ENCODE results near the gene WNT11.

The WNT11 gene

DNA sequence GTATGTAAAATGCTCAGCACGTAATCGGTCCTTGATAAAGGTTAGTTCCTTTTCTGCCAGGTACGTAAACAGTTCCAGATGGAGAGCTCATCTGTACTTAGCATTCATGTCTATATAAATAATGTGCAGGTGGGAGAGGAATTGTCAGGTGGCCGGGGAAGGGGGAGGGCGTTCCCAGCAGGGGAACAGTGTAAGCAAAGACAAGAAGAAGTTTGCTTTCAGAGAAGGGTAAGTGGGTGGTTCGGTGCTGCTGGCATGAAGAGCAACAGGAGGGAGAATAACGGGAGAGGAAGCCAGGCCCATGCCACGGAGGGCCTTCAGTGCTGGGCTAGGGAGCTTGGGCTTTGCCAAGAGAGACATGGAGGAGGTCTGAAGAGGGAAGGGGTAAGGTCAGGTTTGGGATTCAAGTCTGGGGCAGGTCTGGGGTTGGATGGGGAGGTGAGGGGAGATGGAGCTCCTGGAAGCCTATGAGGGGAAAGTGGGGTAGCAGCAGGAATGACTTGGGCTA lies 11.4 kb upstream of the WNT11 start:
- Histone ChIP-seq H3K27ac (ENCODE audit: low read depth, low read length) (no peak overlapping the region), H3K9me3 (ENCODE audit: control insufficient read depth, insufficient read depth, low read length) (no peaks in the 10 kb centered on the region), H3K4me1 (ENCODE audit: control insufficient read depth, insufficient read depth, low read length) (0 out of 2 replicates have a peak, but pooled peaks cover 3% of the 10 kb centered on the region), H3K27me3 (ENCODE audit: control insufficient read depth, insufficient read depth, low read length) (peaks cover 10% of the 10 kb centered on the region), H3K4me3 (ENCODE audit: low read depth, low read length) (no peak overlapping the region), H3K36me3 (ENCODE audit: control insufficient read depth, insufficient read depth, low read length) (no peaks in the 10 kb centered on the region), H3K9ac (ENCODE audit: low read depth, low read length) (no peak overlapping the region)

DNA sequence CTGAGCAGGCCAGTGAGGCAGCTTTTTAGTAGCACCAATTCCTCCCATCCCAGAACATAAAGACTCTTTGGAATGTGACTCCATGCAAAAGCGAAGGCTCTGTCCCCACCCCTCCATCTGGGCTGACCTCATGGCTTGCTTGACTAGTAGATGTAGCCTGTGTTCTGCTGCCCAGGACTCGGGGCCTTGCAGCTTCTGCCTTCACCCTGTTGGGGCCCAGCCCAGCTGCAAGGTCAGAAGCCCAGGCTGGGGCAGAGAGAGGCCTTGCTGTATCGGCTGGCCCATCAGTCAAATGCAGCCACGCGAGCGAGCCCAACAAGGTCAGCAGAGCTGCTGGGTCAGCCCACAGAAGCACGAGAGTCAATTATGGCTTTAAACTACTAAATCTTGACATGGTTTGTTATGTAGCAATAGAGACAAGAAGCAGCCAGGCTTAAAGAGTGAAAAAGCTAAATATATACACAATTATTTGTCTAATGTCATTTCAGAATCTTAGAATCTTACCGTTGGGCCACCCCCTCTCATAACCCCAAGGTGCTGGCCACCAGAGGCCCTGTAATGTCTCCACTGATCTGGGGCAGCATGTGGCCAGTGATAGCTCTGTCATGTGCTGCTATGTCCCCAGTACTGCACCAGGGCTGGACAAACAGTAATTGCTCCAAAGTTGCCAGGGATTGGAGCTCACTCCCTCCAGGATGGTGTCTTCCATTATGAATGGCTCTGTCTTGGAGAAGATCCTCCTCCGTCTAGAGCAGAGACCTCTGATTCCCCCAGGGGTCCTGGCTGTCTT lies 10.4 kb upstream of the WNT11 start:
- Histone ChIP-seq H3K4me1 (ENCODE audit: control insufficient read depth, insufficient read depth, low read length) (peaks cover 10% of the 10 kb centered on the region; the same call in 1 of the 2 replicates), H3K27ac (ENCODE audit: low read depth, low read length) (no peak overlapping the region), H3K4me3 (ENCODE audit: low read depth, low read length) (no peak overlapping the region), H3K27me3 (ENCODE audit: control insufficient read depth, insufficient read depth, low read length) (peaks cover 20% of the 10 kb centered on the region), H3K9me3 (ENCODE audit: control insufficient read depth, insufficient read depth, low read length) (no peaks in the 10 kb centered on the region), H3K9ac (ENCODE audit: low read depth, low read length) (no peak overlapping the region), H3K36me3 (ENCODE audit: control insufficient read depth, insufficient read depth, low read length) (no peaks in the 10 kb centered on the region)

DNA sequence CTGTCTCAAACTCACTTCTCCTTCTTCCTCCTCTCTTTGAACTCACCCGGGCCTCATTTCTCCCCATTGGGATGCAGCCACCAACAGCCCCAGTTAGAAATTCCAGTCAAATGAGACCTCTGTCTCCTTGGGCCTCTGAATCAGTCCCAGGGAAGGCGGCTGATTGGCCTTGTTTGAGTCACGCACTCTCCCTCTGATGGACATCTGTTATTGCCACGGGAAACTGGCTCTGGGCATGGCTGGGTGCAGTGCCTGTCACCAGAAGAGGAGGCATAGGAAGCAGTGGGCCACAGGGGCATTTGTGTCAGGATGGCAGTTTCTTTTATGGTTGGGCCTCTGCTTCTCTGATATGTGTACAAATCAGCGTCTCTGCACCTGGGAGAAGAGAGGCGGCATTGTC lies 9.6 kb upstream of the WNT11 start:
- Histone ChIP-seq H3K9me3 (ENCODE audit: control insufficient read depth, insufficient read depth, low read length) (no peaks in the 10 kb centered on the region), H3K27me3 (ENCODE audit: control insufficient read depth, insufficient read depth, low read length) (peaks cover 28% of the 10 kb centered on the region), H3K9ac (ENCODE audit: low read depth, low read length) (no peak overlapping the region), H3K27ac (ENCODE audit: low read depth, low read length) (no peak overlapping the region), H3K4me3 (ENCODE audit: low read depth, low read length) (no peak overlapping the region), H3K4me1 (ENCODE audit: control insufficient read depth, insufficient read depth, low read length) (peaks cover 16% of the 10 kb centered on the region; the same call in 1 of the 2 replicates), H3K36me3 (ENCODE audit: control insufficient read depth, insufficient read depth, low read length) (no peaks in the 10 kb centered on the region)

DNA sequence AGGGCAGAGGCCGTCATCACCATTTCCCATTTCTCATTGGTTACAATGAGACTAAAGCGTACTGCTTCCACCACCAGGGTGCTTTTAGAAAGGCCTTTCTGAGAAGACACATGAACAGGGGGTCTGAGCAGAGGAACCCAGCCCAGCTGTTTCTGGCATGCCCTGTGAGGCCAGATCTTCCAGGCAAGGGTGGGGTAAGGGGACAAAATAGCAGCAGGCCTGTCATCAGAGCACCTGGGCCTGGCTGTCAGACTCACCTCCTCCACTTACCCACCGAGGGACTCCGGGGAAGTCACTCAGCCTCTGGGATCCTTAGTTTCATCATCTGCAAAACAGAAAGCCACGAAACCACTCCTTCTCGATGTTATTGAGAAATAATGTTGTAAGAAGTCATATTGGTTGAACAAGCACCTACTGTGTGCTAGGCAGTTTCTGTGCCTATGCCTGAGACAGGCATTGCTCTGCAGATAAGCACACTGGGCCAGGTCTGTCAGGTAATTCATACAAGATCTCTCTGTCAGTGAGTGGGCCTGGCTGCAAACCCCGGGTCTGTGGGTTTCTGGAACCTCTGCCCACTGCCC lies 8.8 kb upstream of the WNT11 start:
- no peaks in the 10 kb centered on the region for H3K36me3 ChIP-seq (ENCODE audit: control insufficient read depth, insufficient read depth, low read length)
- H3K4me1 ChIP-seq (ENCODE audit: control insufficient read depth, insufficient read depth, low read length): peaks cover 18% of the 10 kb centered on the region; the same call in 1 of the 2 replicates
- no peak overlapping the region for H3K27ac ChIP-seq (ENCODE audit: low read depth, low read length)
- H3K9ac ChIP-seq (ENCODE audit: low read depth, low read length): no peak overlapping the region
- H3K27me3 ChIP-seq (ENCODE audit: control insufficient read depth, insufficient read depth, low read length): peaks cover 37% of the 10 kb centered on the region
- H3K4me3 ChIP-seq (ENCODE audit: low read depth, low read length): no peak overlapping the region
- no peaks in the 10 kb centered on the region for H3K9me3 ChIP-seq (ENCODE audit: control insufficient read depth, insufficient read depth, low read length)

DNA sequence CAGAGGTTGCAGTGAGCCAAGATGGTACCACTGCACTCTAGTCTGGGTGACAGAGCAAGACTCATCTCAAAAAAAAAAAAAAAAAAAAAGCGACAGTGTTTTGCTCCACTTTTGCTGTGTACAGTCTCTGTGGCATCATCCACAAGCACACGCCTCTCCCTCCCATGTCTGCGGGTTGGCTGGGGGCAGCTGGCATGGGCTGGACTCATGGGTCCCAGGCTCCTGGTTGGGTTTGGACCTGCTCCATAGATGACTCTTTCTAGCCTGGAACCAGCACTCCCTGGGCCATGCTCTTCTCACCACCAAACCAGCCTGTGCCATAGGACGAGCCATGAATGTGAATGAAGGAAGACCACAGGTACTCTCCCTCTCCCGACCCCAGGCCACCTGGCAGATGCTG lies 7.9 kb upstream of the WNT11 start:
- no peak overlapping the region for H3K9ac ChIP-seq (ENCODE audit: low read depth, low read length)
- H3K36me3 ChIP-seq (ENCODE audit: control insufficient read depth, insufficient read depth, low read length): no peaks in the 10 kb centered on the region

DNA sequence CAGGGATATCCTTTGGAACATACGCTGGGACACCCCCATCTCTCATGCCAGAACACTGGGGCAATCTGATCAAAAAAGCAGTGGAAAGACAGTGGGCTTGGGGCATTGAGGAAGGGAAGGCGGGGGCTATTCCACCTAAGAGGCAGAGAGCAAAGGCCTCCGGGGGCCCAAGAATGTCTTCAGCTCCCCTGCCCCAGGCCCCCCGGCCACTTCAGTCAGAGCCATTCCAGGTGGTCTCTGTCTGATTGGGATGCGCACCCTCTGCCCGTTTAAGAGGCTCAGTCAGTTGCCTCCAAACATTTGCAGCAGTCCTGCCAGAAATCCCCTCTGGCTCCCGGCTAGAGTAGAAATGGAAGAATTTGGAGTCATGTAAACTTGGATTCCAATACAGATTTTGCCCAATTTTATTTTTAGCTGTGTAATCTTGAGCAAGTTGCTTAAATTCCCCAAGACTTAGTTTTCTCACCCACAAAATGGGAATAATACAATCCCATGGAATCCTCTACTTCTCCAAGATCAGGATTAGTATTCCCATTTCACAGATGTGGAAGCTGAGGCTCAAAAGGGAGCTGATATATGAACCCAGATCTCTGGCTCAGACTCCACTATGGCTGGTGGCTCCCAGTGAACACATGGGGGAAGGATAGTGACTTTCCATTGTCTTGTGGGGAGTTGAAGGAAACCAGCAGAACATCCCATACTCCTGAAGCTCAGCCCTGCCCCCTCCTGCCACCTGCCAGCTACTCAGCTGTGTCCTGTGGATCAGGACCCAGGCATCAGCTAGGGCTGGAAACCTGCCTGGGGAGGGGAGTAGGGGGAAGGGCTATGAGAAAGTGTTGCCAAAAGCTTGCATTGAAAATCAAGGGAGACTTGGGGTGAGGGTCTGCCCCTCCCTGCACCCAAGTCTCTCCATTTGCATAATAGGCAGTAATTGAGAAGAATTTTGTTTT lies 6.1 kb upstream of the WNT11 start:
- H3K9me3 ChIP-seq (ENCODE audit: control insufficient read depth, insufficient read depth, low read length): no peaks in the 10 kb centered on the region
- no peak overlapping the region for H3K9ac ChIP-seq (ENCODE audit: low read depth, low read length)
- H3K36me3 ChIP-seq (ENCODE audit: control insufficient read depth, insufficient read depth, low read length): no peaks in the 10 kb centered on the region
- no peak overlapping the region for H3K27ac ChIP-seq (ENCODE audit: low read depth, low read length)
- H3K4me1 ChIP-seq (ENCODE audit: control insufficient read depth, insufficient read depth, low read length): peaks cover 26% of the 10 kb centered on the region
- H3K27me3 ChIP-seq (ENCODE audit: control insufficient read depth, insufficient read depth, low read length): peaks cover 64% of the 10 kb centered on the region
- H3K4me3 ChIP-seq (ENCODE audit: low read depth, low read length): no peak overlapping the region

More for the DNA sequence above, 7.9 kb upstream of the WNT11 start:
- H3K4me3 ChIP-seq (ENCODE audit: low read depth, low read length): no peak overlapping the region
- no peak overlapping the region for H3K27ac ChIP-seq (ENCODE audit: low read depth, low read length)
- peaks cover 18% of the 10 kb centered on the region; the same call in 1 of the 2 replicates for H3K4me1 ChIP-seq (ENCODE audit: control insufficient read depth, insufficient read depth, low read length)
- H3K27me3 ChIP-seq (ENCODE audit: control insufficient read depth, insufficient read depth, low read length): peaks cover 45% of the 10 kb centered on the region
- H3K9me3 ChIP-seq (ENCODE audit: control insufficient read depth, insufficient read depth, low read length): no peaks in the 10 kb centered on the region

DNA sequence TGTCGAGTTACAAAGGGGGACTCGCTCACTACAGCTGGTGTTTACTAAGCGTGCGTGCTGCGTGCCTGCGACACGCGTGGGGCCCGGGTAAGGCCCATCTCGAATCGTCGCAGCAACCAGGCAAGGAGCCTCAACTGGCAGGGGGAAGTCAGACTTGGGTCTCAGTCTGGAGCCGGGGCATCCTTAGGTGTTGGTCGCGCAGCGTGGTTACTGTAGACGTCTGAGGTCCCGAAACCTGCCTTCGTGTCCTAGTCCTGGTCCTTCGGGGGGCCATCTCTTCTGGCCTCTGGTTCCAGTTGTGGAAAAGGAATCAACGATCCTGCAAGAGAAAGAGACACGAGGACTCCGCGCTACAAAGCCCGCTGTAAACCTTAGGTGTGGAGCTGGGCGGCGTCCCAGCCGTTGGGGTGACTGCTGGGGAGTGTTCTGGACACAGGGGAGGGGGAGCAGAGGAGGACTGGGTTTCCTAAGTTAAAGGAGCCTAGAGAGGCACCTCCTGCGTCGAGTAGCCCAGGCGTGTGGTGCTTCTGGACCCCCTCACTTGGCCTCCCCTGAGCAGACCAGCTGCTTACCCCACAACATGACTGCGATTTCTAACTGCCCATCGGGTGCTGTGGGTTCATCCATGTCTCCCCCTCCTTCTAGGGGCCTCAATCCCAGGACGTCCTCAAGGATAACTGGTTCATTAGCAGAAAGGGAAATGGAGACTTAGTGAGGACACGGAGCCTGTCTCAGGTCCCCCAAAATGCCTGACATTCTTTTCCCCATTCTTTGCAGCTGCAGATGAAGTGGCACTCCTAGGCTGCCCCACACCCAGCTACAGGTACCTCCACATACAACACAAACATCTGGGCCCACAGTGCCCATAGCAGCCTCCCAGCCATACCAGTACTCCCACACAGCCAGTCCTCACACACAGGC lies 4.9 kb upstream of the WNT11 start:
- H3K9ac ChIP-seq (ENCODE audit: low read depth, low read length): no peak overlapping the region
- H3K27me3 ChIP-seq (ENCODE audit: control insufficient read depth, insufficient read depth, low read length): peaks cover 75% of the 10 kb centered on the region
- H3K36me3 ChIP-seq (ENCODE audit: control insufficient read depth, insufficient read depth, low read length): no peaks in the 10 kb centered on the region
- H3K27ac ChIP-seq (ENCODE audit: low read depth, low read length): no peak overlapping the region
- H3K4me1 ChIP-seq (ENCODE audit: control insufficient read depth, insufficient read depth, low read length): peaks cover 26% of the 10 kb centered on the region
- peak overlapping the region; percentile 62 for H3K4me3 ChIP-seq (ENCODE audit: low read depth, low read length)
- no peaks in the 10 kb centered on the region for H3K9me3 ChIP-seq (ENCODE audit: control insufficient read depth, insufficient read depth, low read length)

DNA sequence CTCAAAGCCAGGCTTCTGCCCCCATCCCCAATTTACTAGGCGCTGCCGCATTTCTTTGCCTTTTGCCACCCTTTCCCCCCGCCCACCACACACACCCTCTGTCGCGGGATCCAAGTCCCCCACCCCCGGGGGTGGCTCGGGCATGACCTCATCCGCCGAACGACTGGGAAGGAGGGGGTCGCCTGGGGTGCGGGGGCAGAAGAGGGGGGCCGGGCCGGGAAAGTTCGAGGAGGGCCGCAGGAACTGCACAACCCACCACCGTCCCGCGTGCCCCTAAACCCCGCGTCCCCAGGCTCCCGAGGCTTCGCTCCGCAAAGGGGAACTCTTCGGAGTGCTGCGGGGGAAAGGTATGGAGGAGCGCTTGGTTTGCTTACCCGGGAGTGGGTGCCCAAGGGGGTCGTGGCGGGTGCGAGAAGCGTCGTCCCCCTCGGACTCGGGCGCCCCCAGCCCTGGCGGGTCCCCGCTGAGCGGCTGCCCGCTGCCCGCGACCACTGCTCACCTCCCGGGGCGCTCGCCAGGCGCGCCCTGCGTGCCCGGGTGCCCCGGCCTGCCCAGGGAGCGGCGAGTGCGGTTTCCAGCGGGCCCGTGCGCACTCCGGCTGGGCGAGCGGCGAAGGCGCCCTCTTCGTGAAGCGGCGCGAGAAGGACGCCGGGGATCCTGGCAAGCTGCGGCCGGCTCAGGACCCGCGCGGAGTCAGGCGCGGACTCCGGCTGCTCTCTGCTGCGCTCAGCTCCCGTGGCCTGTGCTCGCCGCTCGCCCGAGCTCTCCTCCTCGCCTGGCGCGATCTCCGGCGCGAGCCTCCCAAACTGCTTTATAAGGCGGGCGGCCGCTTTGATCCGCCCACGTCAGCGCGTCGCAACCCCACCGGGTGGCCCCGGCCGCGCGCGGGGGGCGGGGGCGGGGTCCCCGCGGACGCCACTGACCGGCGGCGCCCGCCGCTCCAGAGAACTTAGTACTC lies 4.0 kb upstream of the WNT11 start:
- H3K9ac ChIP-seq (ENCODE audit: low read depth, low read length): no peak overlapping the region
- H3K27me3 ChIP-seq (ENCODE audit: control insufficient read depth, insufficient read depth, low read length): peaks cover 85% of the 10 kb centered on the region
- peak overlapping the region; percentile 62 for H3K4me3 ChIP-seq (ENCODE audit: low read depth, low read length)
- H3K36me3 ChIP-seq (ENCODE audit: control insufficient read depth, insufficient read depth, low read length): no peaks in the 10 kb centered on the region
- no peak overlapping the region for H3K27ac ChIP-seq (ENCODE audit: low read depth, low read length)
- peaks cover 34% of the 10 kb centered on the region for H3K4me1 ChIP-seq (ENCODE audit: control insufficient read depth, insufficient read depth, low read length)
- no peaks in the 10 kb centered on the region for H3K9me3 ChIP-seq (ENCODE audit: control insufficient read depth, insufficient read depth, low read length)

DNA sequence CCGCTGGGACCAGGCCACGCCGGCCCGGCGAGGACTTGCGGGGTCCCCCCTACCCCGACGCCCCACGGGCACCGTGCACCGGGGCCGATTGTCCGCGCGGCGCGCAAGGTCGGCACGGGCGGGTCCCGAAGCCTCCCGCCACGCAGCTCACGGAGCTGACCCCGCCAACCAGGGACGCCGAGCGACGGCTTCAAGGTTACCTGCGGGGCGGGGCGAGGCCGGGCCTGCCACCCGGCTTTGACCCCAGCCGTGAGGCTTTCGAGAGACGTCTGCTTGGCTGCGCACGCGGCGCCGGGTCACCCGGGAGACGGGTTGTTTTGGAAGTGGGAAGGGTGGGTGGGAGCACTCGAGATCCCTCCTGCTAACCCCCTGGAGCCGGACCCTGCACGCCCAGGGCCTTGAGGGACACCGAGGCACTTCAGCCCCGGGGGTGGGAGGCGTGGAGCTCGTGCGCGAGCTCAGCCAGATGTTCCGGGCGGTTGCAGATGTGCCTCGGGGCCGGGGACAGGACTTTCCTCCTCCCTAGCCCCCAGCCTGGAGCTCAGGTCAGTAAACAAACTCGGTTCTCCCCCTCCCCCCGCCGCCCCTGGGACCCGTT lies 3.2 kb upstream of the WNT11 start:
- Histone ChIP-seq H3K9me3 (ENCODE audit: control insufficient read depth, insufficient read depth, low read length) (no peaks in the 10 kb centered on the region), H3K27me3 (ENCODE audit: control insufficient read depth, insufficient read depth, low read length) (peaks cover 92% of the 10 kb centered on the region), H3K4me3 (ENCODE audit: low read depth, low read length) (peak overlapping the region; percentile 62), H3K36me3 (ENCODE audit: control insufficient read depth, insufficient read depth, low read length) (no peaks in the 10 kb centered on the region), H3K9ac (ENCODE audit: low read depth, low read length) (no peak overlapping the region), H3K27ac (ENCODE audit: low read depth, low read length) (no peak overlapping the region), H3K4me1 (ENCODE audit: control insufficient read depth, insufficient read depth, low read length) (peaks cover 34% of the 10 kb centered on the region)
